HCT116 (cell line): ENCODE measurements around the gene DRD2. TPM values are rescaled to one million over a fixed set of nuclear protein-coding genes. Genes with fewer than 3 reads are reported as not detected.

Experiments
- ATAC-seq: fragments of 200-7000 bp; cut with Tn5 transposase; 2 replicates; pipeline ENCODE4 v1.9.1; 2020; ENCODE audit warnings: mild to moderate bottlenecking, moderate library complexity
- BruUV-seq: library from RNA; stranded (reverse); fragments of 400-500 nt; replicated peaks from 2 replicates; lab custom pipeline; 2021; lab: Mats Ljungman, UMichigan
- CTCF ChIA-PET: fragments of 300-600 bp; sonication (Branson Sonifier 250); formaldehyde crosslinking; loops from one replicate; lab custom pipeline; 2021; ENCODE audit warnings: antibody characterized with exemption; lab: Charles Lee
- POLR2A ChIA-PET: fragments of 300-600, 350-600 bp; sonication (Branson Sonifier 250); formaldehyde crosslinking; loops from one replicate; lab custom pipeline; 2021; ENCODE audit warnings: antibody characterized with exemption; lab: Charles Lee
- RAD21 ChIA-PET, 2 experiments: fragments of 300-600 bp; sonication (Branson Sonifier 250); formaldehyde crosslinking; loops; one replicate each; lab custom pipeline; 2023; ENCODE audit warnings: low total read pairs in 2 of 2; ENCODE audit not compliant: uncharacterized antibody in 2 of 2, unreplicated experiment in 2 of 2, low non-redundant PET in 1 of 2; lab: Charles Lee
- DNase-seq: peaks from one replicate; pipeline ENCODE4 v3.0.0-alpha.2; 2010; ENCODE audit warnings: low read depth, low spot score
- H2AFZ ChIP-seq: fragments of 200-600 bp; shearing (Covaris generic), sonication (generic); 2 replicates; pipeline ENCODE4 v1.6.1; 2017; ENCODE audit warnings: low read depth, mixed run types, mixed read lengths, antibody characterized with exemption, low read length; ENCODE audit not compliant: poor library complexity, severe bottlenecking
- H3K27ac ChIP-seq: 2 replicates; pipeline ENCODE4 v1.5.1; 2012; ENCODE audit warnings: low read depth, low read length
- H3K27me3 ChIP-seq: fragments of 200-600 bp; sonication (generic); 2 replicates; pipeline ENCODE4 v1.6.1; 2016; ENCODE audit warnings: mixed run types, low read length, mixed read lengths; ENCODE audit not compliant: insufficient read depth
- H3K36me3 ChIP-seq, 2 experiments: fragments of 200-500 bp in 1 of 2; fragments of 200-600 bp in 1 of 2; sonication (Bioruptor generic) in 1 of 2; sonication (generic) in 1 of 2; 2 replicates each; pipeline versions ENCODE4 v1.5.1 to v1.6.1; 2014 to 2016; ENCODE audit warnings: low read length in 2 of 2, inconsistent platforms in 1 of 2, mixed read lengths in 1 of 2, mixed run types in 1 of 2; ENCODE audit not compliant: insufficient read depth in 2 of 2, control insufficient read depth in 1 of 2
- H3K4me1 ChIP-seq, 2 experiments: fragments of 200-600 bp in 1 of 2; sonication (generic) in 1 of 2; 2 replicates each; pipeline versions ENCODE4 v1.5.1 to v1.6.1; 2012 to 2017; ENCODE audit warnings: low read length in 2 of 2, inconsistent platforms in 1 of 2, mild to moderate bottlenecking in 1 of 2, mixed read lengths in 1 of 2, mixed run types in 1 of 2, moderate library complexity in 1 of 2; ENCODE audit not compliant: insufficient read depth in 2 of 2, control insufficient read depth in 1 of 2
- H3K4me2 ChIP-seq: fragments of 200-600 bp; sonication (generic); 2 replicates; pipeline ENCODE4 v1.6.1; 2017; ENCODE audit warnings: mixed run types, low read length, mixed read lengths
- H3K4me3 ChIP-seq, 2 experiments: fragments of 200-600 bp in 1 of 2; sonication (generic) in 1 of 2; replicated peaks in 1 of 2; 2 replicates each; pipeline ENCODE4 v1.5.1; 2011 to 2016; ENCODE audit warnings: low read length in 2 of 2, control low read depth in 1 of 2, low read depth in 1 of 2, mild to moderate bottlenecking in 1 of 2, mixed read lengths in 1 of 2, mixed run types in 1 of 2
- H3K79me2 ChIP-seq: fragments of 200-600 bp; sonication (generic); 2 replicates; pipeline ENCODE4 v1.6.1; 2017; ENCODE audit warnings: mild to moderate bottlenecking, mixed run types, low read length, moderate library complexity, mixed read lengths; ENCODE audit not compliant: insufficient read depth
- H3K9ac ChIP-seq: fragments of 200-600 bp; sonication (generic); 2 replicates; pipeline ENCODE4 v1.6.1; 2016; ENCODE audit warnings: low read length, mixed read lengths
- H3K9me2 ChIP-seq: fragments of 200-600 bp; sonication (generic), shearing (Covaris generic); 2 replicates; pipeline ENCODE4 v1.6.1; 2017; ENCODE audit warnings: mixed run types, mild to moderate bottlenecking, moderate library complexity; ENCODE audit not compliant: insufficient read depth
- H3K9me3 ChIP-seq, 2 experiments: fragments of 200-500 bp in 1 of 2; fragments of 200-600 bp in 1 of 2; sonication (Bioruptor generic) in 1 of 2; sonication (generic) in 1 of 2; 2 replicates each; pipeline ENCODE4 v1.6.1; 2014 to 2017; ENCODE audit warnings: low read length in 2 of 2, mixed read lengths in 2 of 2, inconsistent platforms in 1 of 2, low read depth in 1 of 2, mild to moderate bottlenecking in 1 of 2, mixed run types in 1 of 2, moderate library complexity in 1 of 2; ENCODE audit not compliant: control insufficient read depth in 1 of 2, insufficient read depth in 1 of 2
- H4K20me1 ChIP-seq: fragments of 200-600 bp; sonication (generic), shearing (Covaris generic); 2 replicates; pipeline ENCODE4 v1.6.1; 2017; ENCODE audit warnings: mixed run types, mild to moderate bottlenecking, moderate library complexity; ENCODE audit not compliant: insufficient read depth
- CEBPB ChIP-seq: IDR thresholded peaks from 2 replicates; pipeline ENCODE4 v1.6.1; 2012; ENCODE audit warnings: low read depth
- EZH2 ChIP-seq: fragments of 200-600 bp; sonication (generic); IDR thresholded peaks from 2 replicates; pipeline ENCODE4 v1.6.1; 2017; ENCODE audit warnings: antibody characterized with exemption, mixed run types
- POLR2A ChIP-seq: IDR thresholded peaks from 2 replicates; pipeline ENCODE4 v1.7.0; 2011; ENCODE audit warnings: borderline replicate concordance; ENCODE audit not compliant: insufficient read depth, insufficient read length; ENCODE audit errors: extremely low read depth
- RAD21 ChIP-seq: IDR thresholded peaks from 2 replicates; pipeline ENCODE4 v1.6.1; 2012; ENCODE audit warnings: low read depth, mild to moderate bottlenecking
- TCF7L2 ChIP-seq: IDR thresholded peaks from 2 replicates; pipeline ENCODE4 v1.7.0; 2011; ENCODE audit warnings: borderline replicate concordance, inconsistent platforms; ENCODE audit not compliant: insufficient read depth, insufficient read length; ENCODE audit errors: extremely low read depth
- YY1 ChIP-seq: IDR thresholded peaks from 2 replicates; pipeline ENCODE4 v1.6.1; 2011; ENCODE audit warnings: low read length, low read depth, moderate library complexity, mild to moderate bottlenecking; ENCODE audit not compliant: insufficient replicate concordance; ENCODE audit errors: extremely low read depth
- ZBTB33 ChIP-seq: IDR thresholded peaks from 2 replicates; pipeline ENCODE4 v1.6.1; 2011; ENCODE audit warnings: mild to moderate bottlenecking, low read length, moderate library complexity; ENCODE audit not compliant: insufficient replicate concordance; ENCODE audit errors: extremely low read depth
- intact Hi-C: fragments of 100-400 bp; cut with micrococcal nuclease; formaldehyde crosslinking; loops from 2 replicates; pipeline ENCODE4 v1.10.0; 2022
- total RNA-seq: library from RNA; stranded (reverse); gene quantifications from one replicate; pipeline ENCODE4 v1.2.1, GENCODE V29; 2021; ENCODE audit not compliant: unreplicated experiment

The DRD2 gene
- total RNA-seq, 1 experiment from 2014 or later: not detected

- Histone ChIP-seq H3K9me3 (no peaks in the 10 kb centered on the region), H4K20me1 (no peaks in the 10 kb centered on the region), H3K4me3 (no peak overlapping the region), H3K27me3 (no peaks in the 10 kb centered on the region), H3K79me2 (no peaks in the 10 kb centered on the region), H3K27ac (no peak overlapping the region), H3K36me3 (no peaks in the 10 kb centered on the region)
- CTCF ChIA-PET: no interaction called here
- BruUV-seq: no TSS peak
- TF ChIP-seq CEBPB: no peak
- TF ChIP-seq, all 23 proteins: peak for 0
- Histone ChIP-seq H2AFZ (no peak overlapping the region), H3K4me1 (no peaks in the 10 kb centered on the region), H3K4me2 (no peak overlapping the region), H3K9ac (no peak overlapping the region), H3K9me2 (no peaks in the 10 kb centered on the region)
- RAD21 ChIA-PET: no interaction called here
- intact Hi-C loops: no loop called here
- POLR2A ChIA-PET: no interaction called here
- no peak for ATAC-seq
- DNase-seq: no peak
Measured at GRCh38 chr11:113426686-113427085, 48.5 kb downstream of the DRD2 start.

- no peak overlapping the region for H3K4me2 ChIP-seq
- DNase-seq (no peak), ATAC-seq (no peak)
- no peaks in the 10 kb centered on the region for H3K36me3 ChIP-seq
- H3K4me3 ChIP-seq: no peak overlapping the region
- H3K9ac ChIP-seq: no peak overlapping the region
- BruUV-seq: no TSS peak
- no peak for TF ChIP-seq ZBTB33
- TF ChIP-seq EZH2: no peak
- no peak for TF ChIP-seq YY1
- TF ChIP-seq POLR2A: no peak
- no peak for TF ChIP-seq TCF7L2
- TF ChIP-seq RAD21: no peak
- ChIA-PET RAD21 (no interaction called here), POLR2A (no interaction called here), CTCF (no interaction called here)
- no peaks in the 10 kb centered on the region for H3K9me3 ChIP-seq
- H3K4me1 ChIP-seq: no peaks in the 10 kb centered on the region
- no peak overlapping the region for H3K27ac ChIP-seq
- H3K27me3 ChIP-seq: peaks cover 20% of the 10 kb centered on the region
- intact Hi-C loops: no loop called here
- no peak overlapping the region for H2AFZ ChIP-seq
- no peaks in the 10 kb centered on the region for H4K20me1 ChIP-seq
- H3K9me2 ChIP-seq: no peaks in the 10 kb centered on the region
- no peaks in the 10 kb centered on the region for H3K79me2 ChIP-seq
Measured at GRCh38 chr11:113420808-113421207, 54.4 kb downstream of the DRD2 start.
